Measurements from ENCODE around the gene KCNMA1.

DNA sequence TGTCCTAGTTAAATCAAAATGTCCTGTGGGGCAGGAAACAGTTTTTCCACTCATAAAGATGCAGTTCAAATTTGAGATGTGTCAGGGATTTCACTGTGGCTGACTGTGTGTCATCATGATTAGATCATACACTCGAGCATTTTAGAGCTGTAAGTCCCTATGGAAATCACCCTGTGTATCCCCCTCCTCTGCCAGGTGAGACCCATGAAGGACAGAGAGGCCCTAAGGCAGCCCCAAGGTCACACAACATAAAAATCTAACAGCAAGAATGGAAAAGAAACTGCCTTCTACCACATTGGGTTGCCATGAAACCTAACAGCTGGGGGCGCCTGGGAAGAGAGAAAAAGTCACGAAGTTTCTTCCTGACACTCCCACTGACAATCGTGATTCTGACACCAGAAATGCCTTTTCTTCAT, 135.8 kb downstream of the KCNMA1 start:
- TF ChIP-seq, protein P1, sequence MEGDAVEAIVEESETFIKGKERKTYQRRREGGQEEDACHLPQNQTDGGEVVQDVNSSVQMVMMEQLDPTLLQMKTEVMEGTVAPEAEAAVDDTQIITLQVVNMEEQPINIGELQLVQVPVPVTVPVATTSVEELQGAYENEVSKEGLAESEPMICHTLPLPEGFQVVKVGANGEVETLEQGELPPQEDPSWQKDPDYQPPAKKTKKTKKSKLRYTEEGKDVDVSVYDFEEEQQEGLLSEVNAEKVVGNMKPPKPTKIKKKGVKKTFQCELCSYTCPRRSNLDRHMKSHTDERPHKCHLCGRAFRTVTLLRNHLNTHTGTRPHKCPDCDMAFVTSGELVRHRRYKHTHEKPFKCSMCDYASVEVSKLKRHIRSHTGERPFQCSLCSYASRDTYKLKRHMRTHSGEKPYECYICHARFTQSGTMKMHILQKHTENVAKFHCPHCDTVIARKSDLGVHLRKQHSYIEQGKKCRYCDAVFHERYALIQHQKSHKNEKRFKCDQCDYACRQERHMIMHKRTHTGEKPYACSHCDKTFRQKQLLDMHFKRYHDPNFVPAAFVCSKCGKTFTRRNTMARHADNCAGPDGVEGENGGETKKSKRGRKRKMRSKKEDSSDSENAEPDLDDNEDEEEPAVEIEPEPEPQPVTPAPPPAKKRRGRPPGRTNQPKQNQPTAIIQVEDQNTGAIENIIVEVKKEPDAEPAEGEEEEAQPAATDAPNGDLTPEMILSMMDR (IDR thresholded peaks at IDR 0.05): no peak
- TF ChIP-seq POLR2A (IDR thresholded peaks at IDR 0.05): no peak
- no peak for TF ChIP-seq EP300 (IDR thresholded peaks at IDR 0.05; ENCODE audit: low read depth)
- no peak for TF ChIP-seq POLR2AphosphoS5 (IDR thresholded peaks at IDR 0.05)
